ENCODE results near the gene ITGA1.

DNA sequence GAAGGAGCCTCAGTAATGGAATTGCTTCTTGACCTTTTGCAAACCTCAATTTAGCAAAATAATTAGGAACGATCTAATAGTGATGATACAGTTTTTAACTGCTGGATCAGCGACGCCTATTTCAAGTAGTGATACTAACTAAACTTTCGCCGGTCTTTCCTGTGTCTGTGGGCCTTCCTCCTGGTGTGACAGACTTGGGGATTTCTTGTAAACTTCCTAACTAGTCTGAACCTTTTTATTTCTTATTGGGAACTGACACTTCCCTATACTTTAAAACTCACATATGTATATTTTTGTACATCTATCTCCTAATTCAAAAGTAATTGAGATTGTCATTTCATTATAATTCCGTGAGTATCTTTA lies 15.2 kb downstream of the ITGA1 start:
- TF ChIP-seq POLR2AphosphoS5 (IDR thresholded peaks at IDR 0.05; ENCODE audit: low read depth) = no peak
- TF ChIP-seq, protein P1, sequence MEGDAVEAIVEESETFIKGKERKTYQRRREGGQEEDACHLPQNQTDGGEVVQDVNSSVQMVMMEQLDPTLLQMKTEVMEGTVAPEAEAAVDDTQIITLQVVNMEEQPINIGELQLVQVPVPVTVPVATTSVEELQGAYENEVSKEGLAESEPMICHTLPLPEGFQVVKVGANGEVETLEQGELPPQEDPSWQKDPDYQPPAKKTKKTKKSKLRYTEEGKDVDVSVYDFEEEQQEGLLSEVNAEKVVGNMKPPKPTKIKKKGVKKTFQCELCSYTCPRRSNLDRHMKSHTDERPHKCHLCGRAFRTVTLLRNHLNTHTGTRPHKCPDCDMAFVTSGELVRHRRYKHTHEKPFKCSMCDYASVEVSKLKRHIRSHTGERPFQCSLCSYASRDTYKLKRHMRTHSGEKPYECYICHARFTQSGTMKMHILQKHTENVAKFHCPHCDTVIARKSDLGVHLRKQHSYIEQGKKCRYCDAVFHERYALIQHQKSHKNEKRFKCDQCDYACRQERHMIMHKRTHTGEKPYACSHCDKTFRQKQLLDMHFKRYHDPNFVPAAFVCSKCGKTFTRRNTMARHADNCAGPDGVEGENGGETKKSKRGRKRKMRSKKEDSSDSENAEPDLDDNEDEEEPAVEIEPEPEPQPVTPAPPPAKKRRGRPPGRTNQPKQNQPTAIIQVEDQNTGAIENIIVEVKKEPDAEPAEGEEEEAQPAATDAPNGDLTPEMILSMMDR (IDR thresholded peaks at IDR 0.05; ENCODE audit: insufficient read depth, low read length) = no peak
- TF ChIP-seq, protein P2, sequence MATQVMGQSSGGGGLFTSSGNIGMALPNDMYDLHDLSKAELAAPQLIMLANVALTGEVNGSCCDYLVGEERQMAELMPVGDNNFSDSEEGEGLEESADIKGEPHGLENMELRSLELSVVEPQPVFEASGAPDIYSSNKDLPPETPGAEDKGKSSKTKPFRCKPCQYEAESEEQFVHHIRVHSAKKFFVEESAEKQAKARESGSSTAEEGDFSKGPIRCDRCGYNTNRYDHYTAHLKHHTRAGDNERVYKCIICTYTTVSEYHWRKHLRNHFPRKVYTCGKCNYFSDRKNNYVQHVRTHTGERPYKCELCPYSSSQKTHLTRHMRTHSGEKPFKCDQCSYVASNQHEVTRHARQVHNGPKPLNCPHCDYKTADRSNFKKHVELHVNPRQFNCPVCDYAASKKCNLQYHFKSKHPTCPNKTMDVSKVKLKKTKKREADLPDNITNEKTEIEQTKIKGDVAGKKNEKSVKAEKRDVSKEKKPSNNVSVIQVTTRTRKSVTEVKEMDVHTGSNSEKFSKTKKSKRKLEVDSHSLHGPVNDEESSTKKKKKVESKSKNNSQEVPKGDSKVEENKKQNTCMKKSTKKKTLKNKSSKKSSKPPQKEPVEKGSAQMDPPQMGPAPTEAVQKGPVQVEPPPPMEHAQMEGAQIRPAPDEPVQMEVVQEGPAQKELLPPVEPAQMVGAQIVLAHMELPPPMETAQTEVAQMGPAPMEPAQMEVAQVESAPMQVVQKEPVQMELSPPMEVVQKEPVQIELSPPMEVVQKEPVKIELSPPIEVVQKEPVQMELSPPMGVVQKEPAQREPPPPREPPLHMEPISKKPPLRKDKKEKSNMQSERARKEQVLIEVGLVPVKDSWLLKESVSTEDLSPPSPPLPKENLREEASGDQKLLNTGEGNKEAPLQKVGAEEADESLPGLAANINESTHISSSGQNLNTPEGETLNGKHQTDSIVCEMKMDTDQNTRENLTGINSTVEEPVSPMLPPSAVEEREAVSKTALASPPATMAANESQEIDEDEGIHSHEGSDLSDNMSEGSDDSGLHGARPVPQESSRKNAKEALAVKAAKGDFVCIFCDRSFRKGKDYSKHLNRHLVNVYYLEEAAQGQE (IDR thresholded peaks at IDR 0.05; ENCODE audit: insufficient replicate concordance, low read depth) = no peak
- TF ChIP-seq GABPA (IDR thresholded peaks at IDR 0.05; ENCODE audit: low read depth) = no peak
